Liver (tissue), 9 donors: Measurements from ENCODE around the gene POU2F2. TPM values are rescaled to one million over a fixed set of nuclear protein-coding genes. Genes with fewer than 3 reads are reported as not detected.

ENCODE experiments used
- DNase-seq: peaks from one replicate; pipeline ENCODE4 v3.0.0-alpha.2; 2017; ENCODE audit warnings: low spot score
- H3K27ac ChIP-seq, 2 donors: one replicate each; pipeline ENCODE4 v1.7.0; 2013; ENCODE audit warnings: inconsistent platforms in 2 of 2, low read length in 2 of 2, control low read depth in 1 of 2, low read depth in 1 of 2, mild to moderate bottlenecking in 1 of 2
- H3K27me3 ChIP-seq, 4 donors: one replicate each; pipeline versions ENCODE4 v1.6.1 to v1.7.0; 2013; ENCODE audit warnings: low read length in 3 of 4, inconsistent platforms in 1 of 4, mild to moderate bottlenecking in 1 of 4, moderate library complexity in 1 of 4; ENCODE audit not compliant: control insufficient read depth in 4 of 4, insufficient read depth in 4 of 4
- H3K36me3 ChIP-seq, 4 donors: one replicate each; pipeline versions ENCODE4 v1.6.1 to v1.7.0; 2013; ENCODE audit warnings: low read length in 3 of 4, mild to moderate bottlenecking in 3 of 4, low read depth in 1 of 4, moderate library complexity in 1 of 4; ENCODE audit not compliant: control insufficient read depth in 4 of 4, insufficient read depth in 3 of 4
- H3K4me1 ChIP-seq, 4 donors: one replicate each; pipeline versions ENCODE4 v1.6.1 to v1.7.0; 2013; ENCODE audit warnings: low read length in 3 of 4, mild to moderate bottlenecking in 3 of 4, moderate library complexity in 1 of 4; ENCODE audit not compliant: control insufficient read depth in 4 of 4, insufficient read depth in 4 of 4
- H3K4me3 ChIP-seq, 3 donors: one replicate each; pipeline versions ENCODE4 v1.6.1 to v1.7.0; 2013; ENCODE audit warnings: low read length in 3 of 3, control low read depth in 1 of 3, low read depth in 1 of 3, mild to moderate bottlenecking in 1 of 3
- H3K9ac ChIP-seq, 2 donors: one replicate each; pipeline ENCODE4 v1.7.0; 2013; ENCODE audit warnings: low read length in 2 of 2, mild to moderate bottlenecking in 2 of 2, moderate library complexity in 2 of 2, control low read depth in 1 of 2, low read depth in 1 of 2
- H3K9me3 ChIP-seq, 4 donors: one replicate each; pipeline versions ENCODE4 v1.6.1 to v1.7.0; 2013; ENCODE audit warnings: low read length in 3 of 4; ENCODE audit not compliant: control insufficient read depth in 4 of 4
- EGR1 ChIP-seq, 2 donors: IDR thresholded peaks; 2 replicates each; pipeline ENCODE4 v1.6.1; 2016 to 2018; ENCODE audit warnings: antibody characterized with exemption in 2 of 2, low read depth in 2 of 2
- FOXA1 ChIP-seq: IDR thresholded peaks from 2 replicates; pipeline ENCODE4 v1.6.1; 2016; ENCODE audit warnings: antibody characterized with exemption
- FOXA2 ChIP-seq: IDR thresholded peaks from 2 replicates; pipeline ENCODE4 v1.6.1; 2016; ENCODE audit warnings: antibody characterized with exemption
- GABPA ChIP-seq, 2 donors: IDR thresholded peaks in 1 of 2; conservative IDR thresholded peaks in 1 of 2; 2 replicates each; pipeline ENCODE4 v1.6.1; 2016; ENCODE audit warnings: antibody characterized with exemption in 2 of 2, mild to moderate bottlenecking in 1 of 2, moderate library complexity in 1 of 2
- HNF4G ChIP-seq: IDR thresholded peaks from 2 replicates; pipeline ENCODE4 v1.6.1; 2016; ENCODE audit warnings: antibody characterized with exemption
- JUND ChIP-seq, 2 donors: IDR thresholded peaks; 2 replicates each; pipeline ENCODE4 v1.6.1; 2016; ENCODE audit warnings: antibody characterized with exemption in 2 of 2
- NR2F2 ChIP-seq: IDR thresholded peaks from 2 replicates; pipeline ENCODE4 v1.6.1; 2016; ENCODE audit warnings: antibody characterized with exemption
- TAF1 ChIP-seq: conservative IDR thresholded peaks from 2 replicates; pipeline ENCODE4 v1.6.1; 2016; ENCODE audit warnings: antibody characterized with exemption, mild to moderate bottlenecking
- YY1 ChIP-seq: IDR thresholded peaks from 2 replicates; pipeline ENCODE4 v1.6.1; 2016; ENCODE audit warnings: antibody characterized with exemption, mild to moderate bottlenecking
- WGBS: extraction: QIAGEN DNeasy Blood & Tissue Kit; methylation state at CpG from one replicate; pipeline ENCODE4 v1.1.7; 2013; 5-methylcytosine and 5-hydroxymethylcytosine counted together
- polyA plus RNA-seq, 2 donors: library from polyadenylated mRNA; stranded (reverse) in 1 of 2; unstranded in 1 of 2; fragments of 200-250 nt in 1 of 2; fragments of >200 nt in 1 of 2; fragmentation: Nextera tagmentation in 1 of 2; extraction: Ambion mirVana in 1 of 2; gene quantifications; one replicate each; pipeline versions ENCODE4 v1.2.1 to v1.2.3, GENCODE V29; 2013 to 2015
- total RNA-seq, 2 donors: library from RNA; depleted of rRNA; stranded (reverse); fragments of >200 nt; gene quantifications; one replicate each; pipeline ENCODE4 v1.2.3, GENCODE V29; 2014
- TF ChIP-seq, protein P1 (sequence below): IDR thresholded peaks from 2 replicates; pipeline ENCODE4 v1.6.1; 2016; ENCODE audit warnings: antibody characterized with exemption, mild to moderate bottlenecking
- TF ChIP-seq, protein P2 (sequence below): fragments of 150-350 bp; IDR thresholded peaks from 2 replicates; pipeline ENCODE4 v1.5.1; 2017; ENCODE audit warnings: improper control_type of control experiment, low read depth, low read length; ENCODE audit not compliant: missing input control
- TF ChIP-seq, protein P3 (sequence below): IDR thresholded peaks from 2 replicates; pipeline ENCODE4 v1.6.1; 2016; ENCODE audit warnings: antibody characterized with exemption
- TF ChIP-seq, protein P4 (sequence below): IDR thresholded peaks from 2 replicates; pipeline ENCODE4 v1.6.1; 2016; ENCODE audit warnings: antibody characterized with exemption
- donor health status: healthy.
- donor health status: healthy.
- donor health status: healthy.
- donor health status: healthy.
- donor health status: healthy.

The POU2F2 gene
- total and polyA plus RNA-seq, 4 donors, result 0.75 to 1.2 (median 0.97) TPM

DNA sequence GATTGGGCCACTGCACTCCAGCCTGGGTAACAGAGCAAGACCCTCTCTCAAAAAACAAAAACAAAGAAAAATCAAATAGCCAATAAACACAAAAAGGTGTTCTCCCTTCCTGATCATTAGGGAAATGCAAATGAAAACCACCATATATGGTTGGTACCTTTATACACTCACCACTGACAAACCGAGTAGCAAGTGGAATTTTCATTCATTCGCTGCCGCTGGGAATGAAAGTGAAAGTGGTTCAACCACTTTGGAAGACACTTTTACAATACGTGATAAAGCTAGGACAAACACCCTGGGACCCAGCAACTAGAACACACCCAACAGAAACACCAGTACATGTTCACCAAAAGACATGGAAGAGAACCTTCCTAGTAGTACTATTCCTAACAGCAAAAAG, 83.3 kb downstream of the POU2F2 start (continued):
- TF ChIP-seq, protein P1, sequence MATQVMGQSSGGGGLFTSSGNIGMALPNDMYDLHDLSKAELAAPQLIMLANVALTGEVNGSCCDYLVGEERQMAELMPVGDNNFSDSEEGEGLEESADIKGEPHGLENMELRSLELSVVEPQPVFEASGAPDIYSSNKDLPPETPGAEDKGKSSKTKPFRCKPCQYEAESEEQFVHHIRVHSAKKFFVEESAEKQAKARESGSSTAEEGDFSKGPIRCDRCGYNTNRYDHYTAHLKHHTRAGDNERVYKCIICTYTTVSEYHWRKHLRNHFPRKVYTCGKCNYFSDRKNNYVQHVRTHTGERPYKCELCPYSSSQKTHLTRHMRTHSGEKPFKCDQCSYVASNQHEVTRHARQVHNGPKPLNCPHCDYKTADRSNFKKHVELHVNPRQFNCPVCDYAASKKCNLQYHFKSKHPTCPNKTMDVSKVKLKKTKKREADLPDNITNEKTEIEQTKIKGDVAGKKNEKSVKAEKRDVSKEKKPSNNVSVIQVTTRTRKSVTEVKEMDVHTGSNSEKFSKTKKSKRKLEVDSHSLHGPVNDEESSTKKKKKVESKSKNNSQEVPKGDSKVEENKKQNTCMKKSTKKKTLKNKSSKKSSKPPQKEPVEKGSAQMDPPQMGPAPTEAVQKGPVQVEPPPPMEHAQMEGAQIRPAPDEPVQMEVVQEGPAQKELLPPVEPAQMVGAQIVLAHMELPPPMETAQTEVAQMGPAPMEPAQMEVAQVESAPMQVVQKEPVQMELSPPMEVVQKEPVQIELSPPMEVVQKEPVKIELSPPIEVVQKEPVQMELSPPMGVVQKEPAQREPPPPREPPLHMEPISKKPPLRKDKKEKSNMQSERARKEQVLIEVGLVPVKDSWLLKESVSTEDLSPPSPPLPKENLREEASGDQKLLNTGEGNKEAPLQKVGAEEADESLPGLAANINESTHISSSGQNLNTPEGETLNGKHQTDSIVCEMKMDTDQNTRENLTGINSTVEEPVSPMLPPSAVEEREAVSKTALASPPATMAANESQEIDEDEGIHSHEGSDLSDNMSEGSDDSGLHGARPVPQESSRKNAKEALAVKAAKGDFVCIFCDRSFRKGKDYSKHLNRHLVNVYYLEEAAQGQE, result no peak
- TF ChIP-seq EGR1 (IDR thresholded peaks at IDR 0.05; ENCODE audit: low read depth in 2 of 2) (no peak), FOXA1 (no peak), NR2F2 (no peak), FOXA2 (no peak), TAF1 (no peak)
- TF ChIP-seq, protein P2, sequence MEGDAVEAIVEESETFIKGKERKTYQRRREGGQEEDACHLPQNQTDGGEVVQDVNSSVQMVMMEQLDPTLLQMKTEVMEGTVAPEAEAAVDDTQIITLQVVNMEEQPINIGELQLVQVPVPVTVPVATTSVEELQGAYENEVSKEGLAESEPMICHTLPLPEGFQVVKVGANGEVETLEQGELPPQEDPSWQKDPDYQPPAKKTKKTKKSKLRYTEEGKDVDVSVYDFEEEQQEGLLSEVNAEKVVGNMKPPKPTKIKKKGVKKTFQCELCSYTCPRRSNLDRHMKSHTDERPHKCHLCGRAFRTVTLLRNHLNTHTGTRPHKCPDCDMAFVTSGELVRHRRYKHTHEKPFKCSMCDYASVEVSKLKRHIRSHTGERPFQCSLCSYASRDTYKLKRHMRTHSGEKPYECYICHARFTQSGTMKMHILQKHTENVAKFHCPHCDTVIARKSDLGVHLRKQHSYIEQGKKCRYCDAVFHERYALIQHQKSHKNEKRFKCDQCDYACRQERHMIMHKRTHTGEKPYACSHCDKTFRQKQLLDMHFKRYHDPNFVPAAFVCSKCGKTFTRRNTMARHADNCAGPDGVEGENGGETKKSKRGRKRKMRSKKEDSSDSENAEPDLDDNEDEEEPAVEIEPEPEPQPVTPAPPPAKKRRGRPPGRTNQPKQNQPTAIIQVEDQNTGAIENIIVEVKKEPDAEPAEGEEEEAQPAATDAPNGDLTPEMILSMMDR, result no peak

DNA sequence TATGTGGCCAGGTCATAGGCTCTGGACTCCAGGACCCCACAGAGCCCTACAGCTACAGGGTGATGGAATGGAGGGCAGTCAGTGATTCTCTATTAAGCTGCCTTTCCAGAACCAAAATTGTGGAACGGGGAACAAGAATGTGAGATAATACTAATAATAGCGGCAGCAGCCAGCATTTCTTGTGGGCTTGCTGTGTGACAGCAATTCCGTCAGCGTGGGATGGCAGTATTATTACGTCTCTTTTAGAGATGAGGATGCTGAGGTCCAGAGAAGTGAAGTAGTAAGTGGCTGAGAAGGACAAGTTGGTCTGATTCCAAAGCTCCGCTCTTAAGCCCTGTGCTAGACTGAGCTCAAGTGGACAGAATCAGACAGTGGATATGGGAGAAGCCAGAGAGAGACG, 86.7 kb downstream of the POU2F2 start:
- Histone ChIP-seq H3K4me3 (no peak overlapping the region), H3K27me3 (no peaks in the 10 kb centered on the region), H3K36me3 (no peaks in the 10 kb centered on the region), H3K27ac (no peak overlapping the region), H3K9me3 (no peaks in the 10 kb centered on the region), H3K9ac (no peak overlapping the region), H3K4me1 (peaks cover 0 to 7% (median 2%) of the 10 kb centered on the region in 4 donors)
- TF ChIP-seq FOXA2, result no peak
- TF ChIP-seq, protein P1, result no peak
- TF ChIP-seq YY1, result no peak
- TF ChIP-seq FOXA1, result no peak
- TF ChIP-seq, protein P3, sequence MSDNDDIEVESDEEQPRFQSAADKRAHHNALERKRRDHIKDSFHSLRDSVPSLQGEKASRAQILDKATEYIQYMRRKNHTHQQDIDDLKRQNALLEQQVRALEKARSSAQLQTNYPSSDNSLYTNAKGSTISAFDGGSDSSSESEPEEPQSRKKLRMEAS, result no peak
- no peak for TF ChIP-seq HNF4G
- TF ChIP-seq JUND (IDR thresholded peaks at IDR 0.05), result no peak
- TF ChIP-seq, protein P4, sequence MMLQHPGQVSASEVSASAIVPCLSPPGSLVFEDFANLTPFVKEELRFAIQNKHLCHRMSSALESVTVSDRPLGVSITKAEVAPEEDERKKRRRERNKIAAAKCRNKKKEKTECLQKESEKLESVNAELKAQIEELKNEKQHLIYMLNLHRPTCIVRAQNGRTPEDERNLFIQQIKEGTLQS, result no peak
- TF ChIP-seq GABPA (IDR thresholded peaks at IDR 0.05 in 1 of 2, conservative IDR thresholded peaks at IDR 0.05 in 1 of 2), result no peak
- TF ChIP-seq, protein P2, result no peak
- WGBS, result 79% methylated on average over 7 of the region's 7 CpGs
- no peak for DNase-seq
